B cell (primary cell): Measurements from ENCODE around the gene POMT1.

Source experiments
- CTCF ChIP-seq: fragments of 200-600 bp; IDR thresholded peaks from one replicate; pipeline ENCODE4 v1.8.0; 2022; ENCODE audit warnings: antibody characterized with exemption, mild to moderate bottlenecking
- EZH2 ChIP-seq: IDR thresholded peaks from 2 replicates; pipeline ENCODE4 v1.6.1; 2012; ENCODE audit warnings: borderline replicate concordance, low read depth, mild to moderate bottlenecking, moderate library complexity, low read length; ENCODE audit not compliant: insufficient read depth, poor library complexity, severe bottlenecking

DNA sequence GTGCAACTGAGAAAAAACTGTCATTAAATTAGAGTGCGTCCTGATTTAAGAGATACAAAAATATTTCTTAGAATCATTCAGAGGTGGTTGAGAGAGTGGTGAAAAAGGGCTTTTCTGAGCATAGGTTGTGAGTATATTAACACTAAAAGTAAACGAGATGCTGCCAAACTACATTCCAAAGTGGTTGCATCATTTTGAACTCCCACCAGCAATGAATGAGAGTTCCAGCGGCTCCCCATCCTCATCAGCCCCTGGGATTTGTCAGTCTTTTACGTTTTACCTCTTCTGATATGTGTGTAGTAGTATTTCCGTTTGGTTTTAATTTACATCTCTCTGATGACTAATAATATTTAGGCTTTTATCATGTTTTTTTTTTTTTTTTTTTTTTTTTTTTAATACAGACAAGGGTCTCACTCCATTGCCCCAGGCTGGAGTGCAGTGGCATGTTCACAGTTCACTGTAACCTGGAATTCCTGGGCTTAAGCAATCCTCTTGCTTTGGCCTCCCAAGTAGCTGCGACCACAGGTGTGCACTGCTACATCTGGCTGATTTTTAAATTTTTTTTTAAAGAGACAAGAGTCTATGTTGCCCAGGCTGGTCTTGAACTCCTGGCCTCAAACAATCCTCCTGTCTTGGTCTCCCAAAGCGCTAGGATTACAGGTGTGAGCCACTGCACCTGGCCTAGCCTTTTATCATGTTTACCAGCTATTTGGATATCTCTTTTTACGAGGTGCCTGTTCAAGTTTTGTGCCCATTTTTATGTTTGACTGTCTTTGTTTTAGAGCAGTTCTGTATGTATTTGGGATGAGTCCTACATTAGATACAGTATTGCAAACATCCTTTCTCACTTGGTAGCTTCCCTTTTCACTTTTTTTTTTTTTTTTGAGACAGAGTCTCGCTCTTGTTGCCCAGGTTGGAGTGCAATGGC is 59.6 kb downstream of the POMT1 start:
- TF ChIP-seq CTCF (no peak), EZH2 (no peak)
